ENCODE measurements around the gene PRPF31. TPM values are rescaled to one million over a fixed set of nuclear protein-coding genes. Genes with fewer than 3 reads are reported as not detected.

PRPF31 gene
- total and polyA plus RNA-seq, 2 of the 13 experiments (the other 11 are each of a cell fraction or from before 2014, with no cell fraction given): 23.8 to 63.8 TPM

- TF ChIP-seq PAXIP1 (CRISPR knock-in tag; conservative IDR thresholded peaks at IDR 0.05) (no peak), ZNF580 (CRISPR knock-in tag; IDR thresholded peaks at IDR 0.05; ENCODE audit: borderline replicate concordance, low read depth) (peak; percentile 48), SIN3A (IDR thresholded peaks at IDR 0.05; ENCODE audit: borderline replicate concordance, low read depth, low read length) (peak; percentile 98), GMEB1 (CRISPR knock-in tag; IDR thresholded peaks at IDR 0.05; ENCODE audit: borderline replicate concordance) (peak; percentile 68; the same call in 1 of the 2 replicates), ATF7 (IDR thresholded peaks at IDR 0.05) (no peak), ATF7 (CRISPR knock-in tag; IDR thresholded peaks at IDR 0.05) (no peak), ARID5B (CRISPR knock-in tag; IDR thresholded peaks at IDR 0.05) (no peak; the same call in 1 of the 2 replicates), HIVEP1 (CRISPR knock-in tag; IDR thresholded peaks at IDR 0.05) (no peak), AGO1 (IDR thresholded peaks at IDR 0.05; ENCODE audit: low read depth, low read length, poor library complexity, severe bottlenecking) (peak; percentile 5), PHF21A (CRISPR knock-in tag; IDR thresholded peaks at IDR 0.05) (peak; percentile 72), BCL6 (CRISPR knock-in tag; IDR thresholded peaks at IDR 0.05) (peak; percentile 33; the same call in 1 of the 2 replicates), ERF (CRISPR knock-in tag; IDR thresholded peaks at IDR 0.05) (peak; percentile 64), MEIS2 (CRISPR knock-in tag; IDR thresholded peaks at IDR 0.05) (0 out of 2 replicates have a peak, but pooled peaks have one; percentile 52), HNF1B (CRISPR knock-in tag; IDR thresholded peaks at IDR 0.05) (peak; percentile 42; the same call in 1 of the 2 replicates), FOXK2 (IDR thresholded peaks at IDR 0.05) (peak; percentile 47; the same call in 1 of the 2 replicates)
These were observed 44.0 kb downstream of the PRPF31 start, which contains the start of gene LENG1 (continued) for GRCh38 chr19:54159352-54160181.
